Cardiac muscle cell (in vitro differentiated cells and primary cell): Measurements from ENCODE around the gene CAPN15. TPM values are rescaled to one million over a fixed set of nuclear protein-coding genes. Genes with fewer than 3 reads are reported as not detected.

Experiments used
- DNase-seq, 2 donors: peaks; one replicate each; pipeline versions ENCODE4 v3.0.0 to v3.0.0-alpha.2; 2010 to 2017; ENCODE audit warnings: low read depth in 1 of 2, low spot score in 1 of 2
- H3K27ac ChIP-seq: fragments of 200-600 bp; sonication (generic); 2 replicates; pipeline ENCODE4 v1.5.1; 2016
- H3K27me3 ChIP-seq: fragments of 200-600 bp; sonication (generic); 2 replicates; pipeline ENCODE4 v1.6.0; 2016; ENCODE audit warnings: control low read depth
- H3K36me3 ChIP-seq: fragments of 200-600 bp; sonication (generic); 2 replicates; pipeline ENCODE4 v1.5.1; 2016; ENCODE audit warnings: control low read depth
- H3K4me1 ChIP-seq: fragments of 200-600 bp; sonication (generic); 2 replicates; pipeline ENCODE4 v1.8.1; 2017; ENCODE audit warnings: low read depth, mild to moderate bottlenecking, mixed run types
- H3K4me3 ChIP-seq: fragments of 200-600 bp; sonication (generic); 2 replicates; pipeline ENCODE4 v1.5.1; 2016; ENCODE audit warnings: mild to moderate bottlenecking
- H3K9me3 ChIP-seq: fragments of 200-600 bp; sonication (generic); 2 replicates; pipeline ENCODE4 v1.5.1; 2017; ENCODE audit warnings: low read depth, mild to moderate bottlenecking, control low read depth
- polyA plus RNA-seq: library from polyadenylated mRNA; unstranded; fragments of >200 nt; fragmentation: Nextera tagmentation; extraction: Ambion mirVana; gene quantifications from 2 replicates; pipeline ENCODE4 v1.2.1, GENCODE V29; 2016
- total RNA-seq: library from RNA; depleted of rRNA; stranded (reverse); fragments of >200 nt; gene quantifications from 2 replicates; pipeline ENCODE4 v1.2.3, GENCODE V29; 2016
- TF ChIP-seq, protein P1 (sequence below): IDR thresholded peaks from 2 replicates; pipeline ENCODE4 v1.5.1; 2012; ENCODE audit warnings: low read depth, mild to moderate bottlenecking, low read length

The CAPN15 gene
- total and polyA plus RNA-seq, 2 experiments from 2014 or later = 38.1 to 63.3 TPM

DNA sequence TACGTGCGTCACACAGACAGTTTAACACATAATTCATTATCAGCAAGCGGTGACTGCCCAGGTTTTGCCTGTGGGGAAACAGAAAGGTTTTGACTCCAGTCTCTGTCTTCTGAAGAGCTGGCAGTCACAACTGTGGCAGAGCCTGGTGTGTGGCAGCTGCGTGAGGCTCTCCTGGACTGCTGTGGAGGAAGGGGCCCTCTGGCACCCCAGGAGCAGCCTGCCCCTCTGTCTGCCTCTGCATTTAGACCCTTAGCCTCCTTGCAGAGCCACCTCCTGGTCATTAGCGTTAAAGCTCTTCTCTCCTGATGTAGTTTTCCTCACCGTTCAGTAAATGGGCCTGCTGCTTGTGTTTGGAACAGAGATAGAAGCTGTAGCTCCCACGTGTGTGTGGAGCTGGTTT lies 73.3 kb downstream of the CAPN15 start:
- no peaks in the 10 kb centered on the region for H3K4me1 ChIP-seq
- H3K27ac ChIP-seq = peak overlapping the region; percentile 36
- DNase-seq = no peak
- H3K9me3 ChIP-seq = no peaks in the 10 kb centered on the region
- no peaks in the 10 kb centered on the region for H3K36me3 ChIP-seq
- no peaks in the 10 kb centered on the region for H3K27me3 ChIP-seq
- TF ChIP-seq, protein P1, sequence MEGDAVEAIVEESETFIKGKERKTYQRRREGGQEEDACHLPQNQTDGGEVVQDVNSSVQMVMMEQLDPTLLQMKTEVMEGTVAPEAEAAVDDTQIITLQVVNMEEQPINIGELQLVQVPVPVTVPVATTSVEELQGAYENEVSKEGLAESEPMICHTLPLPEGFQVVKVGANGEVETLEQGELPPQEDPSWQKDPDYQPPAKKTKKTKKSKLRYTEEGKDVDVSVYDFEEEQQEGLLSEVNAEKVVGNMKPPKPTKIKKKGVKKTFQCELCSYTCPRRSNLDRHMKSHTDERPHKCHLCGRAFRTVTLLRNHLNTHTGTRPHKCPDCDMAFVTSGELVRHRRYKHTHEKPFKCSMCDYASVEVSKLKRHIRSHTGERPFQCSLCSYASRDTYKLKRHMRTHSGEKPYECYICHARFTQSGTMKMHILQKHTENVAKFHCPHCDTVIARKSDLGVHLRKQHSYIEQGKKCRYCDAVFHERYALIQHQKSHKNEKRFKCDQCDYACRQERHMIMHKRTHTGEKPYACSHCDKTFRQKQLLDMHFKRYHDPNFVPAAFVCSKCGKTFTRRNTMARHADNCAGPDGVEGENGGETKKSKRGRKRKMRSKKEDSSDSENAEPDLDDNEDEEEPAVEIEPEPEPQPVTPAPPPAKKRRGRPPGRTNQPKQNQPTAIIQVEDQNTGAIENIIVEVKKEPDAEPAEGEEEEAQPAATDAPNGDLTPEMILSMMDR = peak; percentile 34
- H3K4me3 ChIP-seq = no peak overlapping the region

- no peak for DNase-seq
- Histone ChIP-seq H3K36me3 (no peaks in the 10 kb centered on the region), H3K4me3 (no peak overlapping the region), H3K9me3 (no peaks in the 10 kb centered on the region), H3K27me3 (no peaks in the 10 kb centered on the region), H3K27ac (no peak overlapping the region), H3K4me1 (no peaks in the 10 kb centered on the region)
- TF ChIP-seq, protein P1 = no peak
Observed at GRCh38 chr16:603933-604332, 76.4 kb downstream of the CAPN15 start.

Other genes with a start within 250 kb of the CAPN15 start
- 5.8 and 6.5 TPM in 2 replicates for gene ARHGDIG, start 247.1 kb upstream of the CAPN15 start, total RNA-seq
- 3.1 and 9.6 TPM in 2 replicates for gene ARHGDIG, start 247.1 kb upstream of the CAPN15 start, polyA plus RNA-seq
- gene PDIA2, start 244.5 kb upstream of the CAPN15 start, total RNA-seq = 0.78 and 3.2 TPM in 2 replicates
- gene PDIA2, start 244.5 kb upstream of the CAPN15 start, polyA plus RNA-seq = 1.7 and 4.6 TPM in 2 replicates
- 29.1 and 49.7 TPM in 2 replicates for gene AXIN1, start 175.0 kb upstream of the CAPN15 start, total RNA-seq
- 16.5 and 25.4 TPM in 2 replicates for gene AXIN1, start 175.0 kb upstream of the CAPN15 start, polyA plus RNA-seq
- gene MRPL28, start 157.2 kb upstream of the CAPN15 start, total RNA-seq = 242 and 350 TPM in 2 replicates
- gene MRPL28, start 157.2 kb upstream of the CAPN15 start, polyA plus RNA-seq = 234 and 290 TPM in 2 replicates
- 135 and 167 TPM in 2 replicates for gene PGAP6, start 145.7 kb upstream of the CAPN15 start, total RNA-seq
- gene PGAP6, start 145.7 kb upstream of the CAPN15 start, polyA plus RNA-seq = 113 and 142 TPM in 2 replicates
- 352 and 452 TPM in 2 replicates for gene NME4, start 130.5 kb upstream of the CAPN15 start, total RNA-seq
- 518 and 664 TPM in 2 replicates for gene NME4, start 130.5 kb upstream of the CAPN15 start, polyA plus RNA-seq
- 48.7 and 51.5 TPM in 2 replicates for gene DECR2, start 125.8 kb upstream of the CAPN15 start, total RNA-seq
- gene DECR2, start 125.8 kb upstream of the CAPN15 start, polyA plus RNA-seq = 49.5 and 50.0 TPM in 2 replicates
- gene RAB11FIP3, start 102.1 kb upstream of the CAPN15 start, total RNA-seq = 61.8 and 77.1 TPM in 2 replicates
- gene RAB11FIP3, start 102.1 kb upstream of the CAPN15 start, polyA plus RNA-seq = 55.3 TPM in 2 replicates
- gene PRR35, start 32.7 kb downstream of the CAPN15 start, total RNA-seq = 0.14 and 0.66 TPM in 2 replicates
- gene PRR35, start 32.7 kb downstream of the CAPN15 start, polyA plus RNA-seq = 0.40 TPM in 1 of 2 replicates, not detected in the other
- gene NHLRC4, start 39.3 kb downstream of the CAPN15 start, total RNA-seq = 3.6 and 3.9 TPM in 2 replicates
- gene NHLRC4, start 39.3 kb downstream of the CAPN15 start, polyA plus RNA-seq = 2.2 and 2.6 TPM in 2 replicates
- 124 and 126 TPM in 2 replicates for gene PIGQ, start 42.3 kb downstream of the CAPN15 start, total RNA-seq
- 89.2 and 110 TPM in 2 replicates for gene PIGQ, start 42.3 kb downstream of the CAPN15 start, polyA plus RNA-seq
- gene RAB40C, start 62.4 kb downstream of the CAPN15 start, total RNA-seq = 40.7 and 45.9 TPM in 2 replicates
- 30.8 and 36.9 TPM in 2 replicates for gene RAB40C, start 62.4 kb downstream of the CAPN15 start, polyA plus RNA-seq
- 85.8 and 125 TPM in 2 replicates for gene WFIKKN1, start 103.3 kb downstream of the CAPN15 start, total RNA-seq
- gene WFIKKN1, start 103.3 kb downstream of the CAPN15 start, polyA plus RNA-seq = 79.6 and 105 TPM in 2 replicates
- gene METTL26, start 108.6 kb downstream of the CAPN15 start, total RNA-seq = 196 and 201 TPM in 2 replicates
- 153 and 181 TPM in 2 replicates for gene METTL26, start 108.6 kb downstream of the CAPN15 start, polyA plus RNA-seq
- 123 and 144 TPM in 2 replicates for gene MCRIP2, start 114.1 kb downstream of the CAPN15 start, total RNA-seq
- 131 and 146 TPM in 2 replicates for gene MCRIP2, start 114.1 kb downstream of the CAPN15 start, polyA plus RNA-seq
- 25.6 and 26.5 TPM in 2 replicates for gene WDR90, start 121.7 kb downstream of the CAPN15 start, total RNA-seq
- gene WDR90, start 121.7 kb downstream of the CAPN15 start, polyA plus RNA-seq = 28.1 and 32.3 TPM in 2 replicates
- gene RHOT2, start 140.4 kb downstream of the CAPN15 start, total RNA-seq = 251 and 305 TPM in 2 replicates
- 294 and 315 TPM in 2 replicates for gene RHOT2, start 140.4 kb downstream of the CAPN15 start, polyA plus RNA-seq
- 3.6 and 12.9 TPM in 2 replicates for gene RHBDL1, start 148.0 kb downstream of the CAPN15 start, total RNA-seq
- 2.6 and 4.7 TPM in 2 replicates for gene RHBDL1, start 148.0 kb downstream of the CAPN15 start, polyA plus RNA-seq
- 176 and 207 TPM in 2 replicates for gene STUB1, start 152.7 kb downstream of the CAPN15 start, total RNA-seq
- 219 and 269 TPM in 2 replicates for gene STUB1, start 152.7 kb downstream of the CAPN15 start, polyA plus RNA-seq
- 105 and 134 TPM in 2 replicates for gene JMJD8, start 156.6 kb downstream of the CAPN15 start, total RNA-seq
- gene JMJD8, start 156.6 kb downstream of the CAPN15 start, polyA plus RNA-seq = 107 and 118 TPM in 2 replicates
- gene WDR24, start 162.7 kb downstream of the CAPN15 start, total RNA-seq = 17.6 and 23.3 TPM in 2 replicates
- gene WDR24, start 162.7 kb downstream of the CAPN15 start, polyA plus RNA-seq = 22.8 and 31.0 TPM in 2 replicates
- 0.12 and 0.74 TPM in 2 replicates for gene FBXL16, start 178.1 kb downstream of the CAPN15 start, total RNA-seq
- gene FBXL16, start 178.1 kb downstream of the CAPN15 start, polyA plus RNA-seq = 0.59 and 1.4 TPM in 2 replicates
- 93.9 and 186 TPM in 2 replicates for gene METRN, start 187.4 kb downstream of the CAPN15 start, total RNA-seq
- 299 and 330 TPM in 2 replicates for gene METRN, start 187.4 kb downstream of the CAPN15 start, polyA plus RNA-seq
- 55.1 and 62.5 TPM in 2 replicates for gene ANTKMT, start 193.4 kb downstream of the CAPN15 start, total RNA-seq
- gene ANTKMT, start 193.4 kb downstream of the CAPN15 start, polyA plus RNA-seq = 72.4 and 82.6 TPM in 2 replicates
- gene CCDC78, start 198.7 kb downstream of the CAPN15 start, total RNA-seq = 9.7 and 16.5 TPM in 2 replicates
- 3.6 and 4.2 TPM in 2 replicates for gene CCDC78, start 198.7 kb downstream of the CAPN15 start, polyA plus RNA-seq
- 31.6 and 47.5 TPM in 2 replicates for gene HAGHL, start 199.4 kb downstream of the CAPN15 start, total RNA-seq
- 27.7 and 37.0 TPM in 2 replicates for gene HAGHL, start 199.4 kb downstream of the CAPN15 start, polyA plus RNA-seq
- gene CIAO3, start 213.3 kb downstream of the CAPN15 start, total RNA-seq = 46.2 and 67.7 TPM in 2 replicates
- 43.3 and 72.2 TPM in 2 replicates for gene CIAO3, start 213.3 kb downstream of the CAPN15 start, polyA plus RNA-seq
- 0.32 and 4.5 TPM in 2 replicates for gene MSLN, start 233.0 kb downstream of the CAPN15 start, total RNA-seq
- gene MSLN, start 233.0 kb downstream of the CAPN15 start, polyA plus RNA-seq = not detected in 2 replicates